PC-3 (cell line): ENCODE data around the gene SMG6.

Experiments used
- EZH2 ChIP-seq: fragments of 300-600 bp; sonication (generic); IDR thresholded peaks from one replicate; pipeline ENCODE4 v1.6.1; 2017; ENCODE audit warnings: antibody characterized with exemption, mild to moderate bottlenecking, low read length; ENCODE audit not compliant: unreplicated experiment
- TF ChIP-seq, protein P1 (sequence below): fragments of 300-600 bp; sonication (generic); conservative IDR thresholded peaks from 2 replicates; pipeline ENCODE4 v1.5.1; 2017; ENCODE audit warnings: antibody characterized with exemption, low read depth, mild to moderate bottlenecking, low read length

DNA sequence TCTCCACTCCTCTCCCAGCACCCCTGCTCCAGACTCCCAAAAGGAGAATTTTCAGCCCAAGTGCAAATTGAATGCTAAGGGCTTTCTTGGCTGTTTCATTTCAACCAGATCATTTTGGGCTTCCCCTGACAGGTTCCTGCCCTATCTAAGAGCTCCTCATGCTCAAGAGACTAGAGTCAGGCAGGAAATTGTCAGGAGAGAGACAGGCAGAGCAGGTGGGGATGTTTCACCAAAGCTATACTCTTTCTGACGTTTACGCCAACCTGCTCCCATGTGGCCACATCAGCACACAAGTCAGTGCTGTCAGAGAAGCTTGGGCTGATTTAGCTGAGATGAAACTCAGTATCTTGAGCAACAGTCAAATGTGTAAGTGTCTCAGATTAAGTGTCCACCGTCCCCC is 217.3 kb downstream of the SMG6 start:
- no peak for TF ChIP-seq EZH2
- TF ChIP-seq, protein P1, sequence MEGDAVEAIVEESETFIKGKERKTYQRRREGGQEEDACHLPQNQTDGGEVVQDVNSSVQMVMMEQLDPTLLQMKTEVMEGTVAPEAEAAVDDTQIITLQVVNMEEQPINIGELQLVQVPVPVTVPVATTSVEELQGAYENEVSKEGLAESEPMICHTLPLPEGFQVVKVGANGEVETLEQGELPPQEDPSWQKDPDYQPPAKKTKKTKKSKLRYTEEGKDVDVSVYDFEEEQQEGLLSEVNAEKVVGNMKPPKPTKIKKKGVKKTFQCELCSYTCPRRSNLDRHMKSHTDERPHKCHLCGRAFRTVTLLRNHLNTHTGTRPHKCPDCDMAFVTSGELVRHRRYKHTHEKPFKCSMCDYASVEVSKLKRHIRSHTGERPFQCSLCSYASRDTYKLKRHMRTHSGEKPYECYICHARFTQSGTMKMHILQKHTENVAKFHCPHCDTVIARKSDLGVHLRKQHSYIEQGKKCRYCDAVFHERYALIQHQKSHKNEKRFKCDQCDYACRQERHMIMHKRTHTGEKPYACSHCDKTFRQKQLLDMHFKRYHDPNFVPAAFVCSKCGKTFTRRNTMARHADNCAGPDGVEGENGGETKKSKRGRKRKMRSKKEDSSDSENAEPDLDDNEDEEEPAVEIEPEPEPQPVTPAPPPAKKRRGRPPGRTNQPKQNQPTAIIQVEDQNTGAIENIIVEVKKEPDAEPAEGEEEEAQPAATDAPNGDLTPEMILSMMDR: no peak
